Measurements from ENCODE around the gene CENPK. TPM values are rescaled to one million over a fixed set of nuclear protein-coding genes. Genes with fewer than 3 reads are reported as not detected.

The CENPK gene
- total RNA-seq, 1 donor from 2014 or later, result 28.9 TPM

DNA sequence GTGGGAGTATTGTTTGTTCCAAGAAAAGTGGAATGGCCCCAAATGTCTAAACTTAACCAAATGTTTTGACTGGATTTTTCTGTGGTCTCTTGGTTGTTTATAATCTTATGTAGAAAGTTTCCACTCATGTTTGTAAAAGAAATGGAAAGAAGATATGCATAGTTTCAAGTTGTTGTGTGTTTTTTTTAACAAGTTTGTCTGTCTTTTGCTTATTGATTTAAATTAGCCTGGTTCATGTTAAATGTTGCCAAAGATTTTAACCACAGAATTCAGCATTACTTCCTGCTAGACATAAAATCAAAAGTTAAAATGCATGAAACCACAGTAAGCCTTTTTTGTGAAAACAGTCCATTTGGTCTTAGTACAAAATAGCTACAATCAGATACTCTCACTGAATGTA lies 14.2 kb upstream of the CENPK start:
- no peak for DNase-seq (ENCODE audit: low spot score)
- Mint-ChIP-seq H3K4me3 (ENCODE audit: unreplicated experiment) (no peak overlapping the region), H3K4me1 (ENCODE audit: unreplicated experiment) (no peaks in the 10 kb centered on the region), H3K27me3 (ENCODE audit: unreplicated experiment) (no peaks in the 10 kb centered on the region), H3K9me3 (ENCODE audit: unreplicated experiment) (no peaks in the 10 kb centered on the region), H3K27ac (ENCODE audit: unreplicated experiment) (no peak overlapping the region), H3K36me3 (ENCODE audit: low read depth, unreplicated experiment) (peaks cover 21% of the 10 kb centered on the region)
- TF ChIP-seq, protein P1, sequence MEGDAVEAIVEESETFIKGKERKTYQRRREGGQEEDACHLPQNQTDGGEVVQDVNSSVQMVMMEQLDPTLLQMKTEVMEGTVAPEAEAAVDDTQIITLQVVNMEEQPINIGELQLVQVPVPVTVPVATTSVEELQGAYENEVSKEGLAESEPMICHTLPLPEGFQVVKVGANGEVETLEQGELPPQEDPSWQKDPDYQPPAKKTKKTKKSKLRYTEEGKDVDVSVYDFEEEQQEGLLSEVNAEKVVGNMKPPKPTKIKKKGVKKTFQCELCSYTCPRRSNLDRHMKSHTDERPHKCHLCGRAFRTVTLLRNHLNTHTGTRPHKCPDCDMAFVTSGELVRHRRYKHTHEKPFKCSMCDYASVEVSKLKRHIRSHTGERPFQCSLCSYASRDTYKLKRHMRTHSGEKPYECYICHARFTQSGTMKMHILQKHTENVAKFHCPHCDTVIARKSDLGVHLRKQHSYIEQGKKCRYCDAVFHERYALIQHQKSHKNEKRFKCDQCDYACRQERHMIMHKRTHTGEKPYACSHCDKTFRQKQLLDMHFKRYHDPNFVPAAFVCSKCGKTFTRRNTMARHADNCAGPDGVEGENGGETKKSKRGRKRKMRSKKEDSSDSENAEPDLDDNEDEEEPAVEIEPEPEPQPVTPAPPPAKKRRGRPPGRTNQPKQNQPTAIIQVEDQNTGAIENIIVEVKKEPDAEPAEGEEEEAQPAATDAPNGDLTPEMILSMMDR (IDR thresholded peaks at IDR 0.05; ENCODE audit: unreplicated experiment), result no peak

DNA sequence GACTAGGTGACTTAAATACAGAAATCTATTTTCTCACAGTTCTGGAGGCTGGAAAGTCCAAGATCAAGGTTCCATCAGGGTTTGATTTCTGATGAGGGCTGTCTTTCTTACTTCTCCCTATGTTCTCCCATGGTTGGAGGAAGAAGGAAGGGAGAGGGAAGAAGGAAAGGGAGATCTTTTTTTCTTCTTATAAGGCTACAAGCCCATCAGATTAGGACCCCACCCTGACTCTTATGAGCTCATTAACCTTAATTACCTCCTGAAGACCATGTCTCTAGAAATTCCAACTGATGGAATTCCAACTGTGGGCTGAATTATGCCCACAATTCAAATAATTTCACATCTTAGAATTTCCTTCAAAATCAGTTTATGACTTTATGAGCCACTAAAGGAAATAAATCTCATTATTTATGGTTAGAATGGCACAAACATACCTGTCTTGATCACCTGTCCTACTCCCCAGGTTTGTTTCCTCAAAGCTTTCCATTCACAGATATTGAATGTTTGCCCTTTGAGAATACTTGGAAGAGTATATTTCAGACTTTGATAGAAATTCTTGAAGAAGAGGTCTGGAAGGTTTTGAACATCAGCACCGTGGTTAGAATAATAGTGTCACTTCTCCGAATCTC lies 7.7 kb upstream of the CENPK start:
- no peak overlapping the region for H3K27ac Mint-ChIP-seq (ENCODE audit: unreplicated experiment)
- H3K4me3 Mint-ChIP-seq (ENCODE audit: unreplicated experiment), result no peak overlapping the region
- no peaks in the 10 kb centered on the region for H3K9me3 Mint-ChIP-seq (ENCODE audit: unreplicated experiment)
- no peak for DNase-seq (ENCODE audit: low spot score)
- H3K27me3 Mint-ChIP-seq (ENCODE audit: unreplicated experiment), result no peaks in the 10 kb centered on the region
- H3K36me3 Mint-ChIP-seq (ENCODE audit: low read depth, unreplicated experiment), result peaks cover 10% of the 10 kb centered on the region
- TF ChIP-seq, protein P1 (IDR thresholded peaks at IDR 0.05; ENCODE audit: unreplicated experiment), result no peak
- H3K4me1 Mint-ChIP-seq (ENCODE audit: unreplicated experiment), result no peaks in the 10 kb centered on the region

DNA sequence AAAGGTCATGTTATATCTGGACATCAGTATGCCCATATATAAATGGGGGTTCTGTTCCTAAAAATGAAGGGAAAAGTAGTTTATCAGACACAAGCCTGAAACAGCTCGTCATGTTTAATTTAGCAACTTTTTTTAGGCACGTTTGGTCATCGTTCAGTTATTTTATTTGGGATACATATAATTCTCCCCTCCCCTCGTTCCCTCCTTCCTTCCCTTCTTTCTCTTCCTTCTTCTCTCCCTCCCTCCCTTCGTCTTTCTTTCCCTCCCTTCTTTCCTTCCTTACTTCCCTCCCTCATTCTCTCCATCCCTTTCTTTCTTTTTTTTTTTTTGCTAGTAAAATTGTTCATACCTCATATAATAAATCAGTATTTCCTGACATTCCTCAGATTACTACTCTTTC lies 3.5 kb upstream of the CENPK start:
- no peak for DNase-seq (ENCODE audit: low spot score)
- Mint-ChIP-seq H3K4me3 (ENCODE audit: unreplicated experiment) (no peak overlapping the region), H3K4me1 (ENCODE audit: unreplicated experiment) (peaks cover 25% of the 10 kb centered on the region), H3K36me3 (ENCODE audit: low read depth, unreplicated experiment) (no peaks in the 10 kb centered on the region), H3K27ac (ENCODE audit: unreplicated experiment) (no peak overlapping the region), H3K9me3 (ENCODE audit: unreplicated experiment) (no peaks in the 10 kb centered on the region), H3K27me3 (ENCODE audit: unreplicated experiment) (peaks cover 9% of the 10 kb centered on the region)
- TF ChIP-seq, protein P1 (IDR thresholded peaks at IDR 0.05; ENCODE audit: unreplicated experiment), result no peak

DNA sequence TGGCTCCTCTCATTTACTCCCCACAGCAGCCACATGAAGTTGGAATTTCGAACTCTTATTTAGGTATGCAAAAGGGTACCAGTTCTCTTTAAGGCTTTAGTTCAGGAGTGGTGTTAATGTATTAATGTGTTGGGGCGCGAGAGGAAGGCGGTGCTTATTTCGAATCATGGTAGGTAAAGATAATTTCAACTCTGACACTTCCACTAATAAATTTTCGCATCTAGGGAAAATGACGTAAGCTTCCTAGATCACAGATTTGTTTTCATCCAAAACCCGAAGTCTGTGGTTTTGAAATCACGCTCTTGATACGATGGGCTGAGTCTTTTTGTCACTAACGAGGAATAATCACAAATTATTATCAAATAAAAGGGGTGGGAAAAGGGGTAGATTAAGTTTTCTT lies 809 bp upstream of the CENPK start:
- Mint-ChIP-seq H3K36me3 (ENCODE audit: low read depth, unreplicated experiment) (no peaks in the 10 kb centered on the region), H3K27ac (ENCODE audit: unreplicated experiment) (peak overlapping the region; percentile 97), H3K4me1 (ENCODE audit: unreplicated experiment) (peaks cover 28% of the 10 kb centered on the region), H3K27me3 (ENCODE audit: unreplicated experiment) (peaks cover 9% of the 10 kb centered on the region), H3K4me3 (ENCODE audit: unreplicated experiment) (peak overlapping the region; percentile 97), H3K9me3 (ENCODE audit: unreplicated experiment) (no peaks in the 10 kb centered on the region)
- DNase-seq (ENCODE audit: low spot score), result no peak
- TF ChIP-seq, protein P1 (IDR thresholded peaks at IDR 0.05; ENCODE audit: unreplicated experiment), result no peak

DNA sequence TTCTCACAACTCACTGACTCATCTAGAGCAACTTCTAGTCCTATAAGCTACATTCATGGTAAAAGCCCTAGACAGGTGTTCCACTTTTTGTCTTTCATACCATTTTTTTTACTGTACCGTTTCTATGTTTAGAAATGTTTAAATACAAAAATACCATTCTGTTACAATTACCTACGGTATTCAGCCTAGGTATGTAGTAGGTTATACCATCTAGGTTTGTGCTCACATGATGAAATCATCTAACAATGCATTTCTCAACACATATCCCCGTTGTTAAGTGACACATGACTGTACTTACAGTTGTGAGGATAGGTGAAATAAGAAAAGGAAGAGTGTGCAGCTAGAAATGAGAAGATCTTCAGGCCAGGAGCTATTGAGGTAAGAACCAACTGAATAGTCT lies 6.2 kb downstream of the CENPK start:
- no peak overlapping the region for H3K4me3 Mint-ChIP-seq (ENCODE audit: unreplicated experiment)
- H3K4me1 Mint-ChIP-seq (ENCODE audit: unreplicated experiment), result peaks cover 3% of the 10 kb centered on the region
- DNase-seq (ENCODE audit: low spot score), result no peak
- TF ChIP-seq, protein P1 (IDR thresholded peaks at IDR 0.05; ENCODE audit: unreplicated experiment), result no peak
- H3K36me3 Mint-ChIP-seq (ENCODE audit: low read depth, unreplicated experiment), result peaks cover 6% of the 10 kb centered on the region
- H3K27ac Mint-ChIP-seq (ENCODE audit: unreplicated experiment), result no peak overlapping the region
- peaks cover 1% of the 10 kb centered on the region for H3K27me3 Mint-ChIP-seq (ENCODE audit: unreplicated experiment)
- no peaks in the 10 kb centered on the region for H3K9me3 Mint-ChIP-seq (ENCODE audit: unreplicated experiment)
